Measurements from ENCODE around the gene SOX2.
"Not testable (repeated sequence)": the region's sequence is repeated elsewhere in the genome, so short reads cannot be mapped to it uniquely, and the experiment has no call there.

Gene SOX2

DNA sequence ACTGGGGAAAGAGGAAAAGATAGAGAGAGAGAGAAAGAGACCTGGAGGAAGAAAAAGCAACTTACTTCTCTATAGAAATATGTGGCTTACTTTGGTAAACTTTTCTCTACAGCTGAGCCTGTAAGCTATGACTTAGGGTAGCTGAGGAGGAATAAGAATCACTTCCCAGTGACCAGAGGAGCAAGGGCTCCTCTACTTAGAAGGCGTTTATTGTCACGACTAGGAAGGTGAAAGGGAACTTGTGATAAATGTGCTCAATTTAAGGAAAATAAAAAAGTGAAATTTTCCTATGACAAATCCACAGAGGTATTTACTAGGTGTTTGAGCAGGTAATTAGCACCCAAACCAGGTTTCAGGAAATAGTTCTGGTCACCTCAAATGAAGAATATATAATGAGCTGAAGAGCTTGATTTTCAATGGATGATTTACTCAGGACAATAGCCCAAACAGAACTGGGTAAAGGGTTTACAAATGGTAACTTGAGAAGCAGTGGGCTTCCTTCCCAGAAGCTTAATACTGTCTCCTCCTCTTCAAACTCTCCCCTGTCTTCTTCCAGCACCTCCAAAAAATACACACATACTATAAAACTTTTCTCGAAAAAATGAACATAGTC is 46.1 kb downstream of the SOX2 start:
- DNase-seq (ENCODE audit: low read depth in 2 of 2): no peak

DNA sequence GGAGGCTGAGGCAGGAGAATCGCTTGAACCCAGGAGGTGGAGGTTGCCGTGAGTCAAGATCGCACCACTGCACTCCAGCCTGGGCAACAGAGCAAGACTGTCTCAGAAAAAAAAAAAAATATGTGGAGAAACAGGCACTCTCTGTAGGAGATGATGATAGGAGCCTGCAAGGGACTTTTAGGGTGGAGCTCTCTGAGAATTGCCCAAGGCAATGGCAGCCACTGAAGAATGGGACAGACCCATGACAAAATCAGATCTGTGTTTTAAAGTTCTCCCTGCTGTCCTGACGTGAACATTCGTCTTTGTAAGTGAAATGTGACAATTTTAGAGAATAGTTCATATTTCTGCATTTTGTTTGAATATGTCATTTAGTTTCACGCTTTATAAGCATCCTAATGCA is 50.2 kb downstream of the SOX2 start:
- no peak for DNase-seq (ENCODE audit: low read depth in 2 of 2)

DNA sequence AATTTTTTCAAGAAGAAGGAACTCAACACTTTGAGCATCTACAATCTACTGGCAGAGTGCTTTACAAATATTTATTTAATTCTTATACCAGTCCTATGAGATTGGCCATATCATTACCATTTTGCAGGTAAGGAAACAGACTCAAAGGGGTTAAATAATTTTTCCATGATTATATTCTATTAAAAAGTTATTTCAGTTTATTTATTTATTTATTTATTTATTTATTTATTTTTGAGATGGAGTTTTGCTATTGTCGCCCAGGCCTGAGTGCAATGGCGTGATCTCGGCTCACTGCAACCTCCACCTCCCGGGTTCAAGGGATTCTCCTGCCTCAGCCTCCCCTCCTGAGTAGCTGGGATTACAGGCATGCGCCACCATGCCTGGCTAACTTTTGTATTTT is 52.3 kb downstream of the SOX2 start:
- not testable (repeated sequence) for DNase-seq (ENCODE audit: low read depth in 2 of 2)
